NCI-H460 (cell line): ENCODE measurements around the gene OOEP. TPM values are rescaled to one million over a fixed set of nuclear protein-coding genes. Genes with fewer than 3 reads are reported as not detected.
"Not testable (repeated sequence)": the region's sequence is repeated elsewhere in the genome, so short reads cannot be mapped to it uniquely, and the experiment has no call there.

Source experiments
- DNase-seq: peaks from one replicate; pipeline ENCODE4 v3.0.0-alpha.2; 2016; ENCODE audit warnings: low read depth; ENCODE audit errors: extremely low read depth
- polyA plus RNA-seq: library from polyadenylated mRNA; depleted of rRNA; stranded (reverse); fragments of >200 nt; gene quantifications from 2 replicates; pipeline ENCODE4 v1.2.3, GENCODE V29; 2014; cell fraction: nucleus; rRNA removed
- total RNA-seq: library from RNA; depleted of rRNA; stranded (reverse); fragments of >200 nt; shearing (Covaris generic); gene quantifications from 2 replicates; pipeline ENCODE4 v1.2.3, GENCODE V29; 2014; rRNA removed

The OOEP gene
- total RNA-seq: not detected in 2 replicates
- polyA plus RNA-seq: not detected in 2 replicates

DNA sequence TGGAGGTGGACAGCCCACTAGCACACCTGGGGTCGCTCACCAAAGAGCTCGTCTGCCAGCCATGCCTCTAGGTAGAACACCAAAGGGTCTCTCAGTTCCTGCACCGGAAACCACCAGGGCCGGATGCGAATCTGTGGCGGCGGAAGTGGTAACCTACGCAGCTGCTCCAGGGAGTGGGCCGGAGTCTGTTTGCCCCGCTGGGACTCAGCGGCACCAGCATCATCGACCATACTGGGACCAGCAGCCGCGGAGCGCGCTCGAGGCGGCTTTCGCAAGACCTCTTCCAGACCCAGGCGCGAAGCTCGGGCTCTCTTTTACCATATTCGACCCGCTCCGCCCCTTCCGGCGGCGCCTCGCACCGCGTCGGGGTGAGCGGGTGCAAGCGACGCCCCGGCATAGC is at the start of gene OOEP:
TSS of gene OOEP (minus strand) at position 335 of the 400 bp plus-strand sequence. CDS start at position 230, 105 bp downstream.
- no peak for DNase-seq

DNA sequence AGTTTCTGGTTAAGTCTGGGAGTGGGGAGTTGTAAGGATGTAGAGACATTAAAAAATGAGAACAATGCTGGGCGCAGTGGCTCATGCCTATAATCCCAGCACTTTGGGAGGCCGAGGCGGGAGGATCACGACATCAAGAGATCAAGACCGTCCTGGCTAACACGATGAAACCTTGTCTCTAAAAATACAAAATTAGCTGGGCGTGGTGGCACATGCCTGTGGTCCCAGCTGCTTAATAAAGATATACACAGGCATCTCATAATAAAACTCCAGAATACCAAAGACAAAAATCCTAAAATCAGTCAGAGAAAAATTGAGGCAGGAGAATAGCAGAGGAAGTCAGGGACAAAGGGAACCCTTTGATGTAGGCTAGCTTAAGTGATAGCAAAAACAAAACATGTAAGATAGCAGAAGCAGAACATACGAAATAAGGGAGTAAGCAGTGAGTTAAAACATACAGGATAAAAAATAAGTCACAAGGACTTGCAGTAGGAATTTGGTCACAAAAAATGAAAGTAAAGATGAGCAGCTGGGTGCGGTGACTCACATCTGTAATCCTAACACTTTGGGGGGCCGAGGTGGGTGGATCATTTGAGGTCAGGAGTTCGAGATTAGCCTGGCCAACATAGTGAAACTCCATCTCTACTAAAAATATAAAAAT is 48.5 kb upstream of the OOEP start:
- DNase-seq: no peak

DNA sequence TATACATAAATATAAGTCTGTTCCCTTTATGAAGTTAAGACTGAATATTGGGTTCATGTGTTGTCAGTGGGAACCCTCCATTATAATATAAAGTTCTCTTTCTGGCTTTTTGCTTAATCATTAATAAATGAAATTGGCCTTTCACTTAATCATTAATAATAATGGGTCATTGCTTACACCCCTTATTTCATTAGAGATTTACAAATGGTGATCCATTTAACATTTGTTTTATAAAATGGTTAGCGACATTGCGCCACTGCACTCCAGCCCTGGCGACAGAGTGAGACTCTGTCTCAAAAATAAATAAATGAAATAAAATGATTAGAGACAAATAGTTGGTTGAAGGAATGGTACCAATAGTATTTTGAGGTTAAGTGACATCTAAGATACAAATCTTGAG is 43.4 kb upstream of the OOEP start:
- DNase-seq: no peak

- no peak for DNase-seq
Measured at GRCh38 chr6:73409395-73409794, 39.7 kb upstream of the OOEP start.

GRCh38 chr6:73400656-73401055 is 31.0 kb upstream of the OOEP start:
- no peak for DNase-seq

DNA sequence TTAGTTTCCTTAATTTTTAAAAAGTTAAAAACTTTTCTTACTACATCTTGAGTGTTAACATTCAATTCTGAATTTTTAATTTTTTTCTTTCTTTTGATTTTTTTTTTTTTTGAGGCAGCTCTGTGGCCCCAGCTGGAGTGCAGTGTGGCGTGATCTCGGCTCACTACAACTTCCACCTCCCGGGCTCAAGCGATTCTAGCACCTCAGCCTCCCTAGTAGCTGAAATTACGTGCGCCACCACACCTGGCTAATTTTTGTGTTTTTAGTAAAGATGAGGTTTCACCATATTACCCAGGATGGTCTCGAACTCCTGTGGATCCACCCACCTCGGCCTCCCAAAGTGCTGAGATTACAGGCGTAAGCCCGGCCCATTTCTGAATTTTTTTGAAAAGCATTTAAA is 26.2 kb upstream of the OOEP start:
- DNase-seq: no peak

GRCh38 chr6:73394577-73395354 is 25.1 kb upstream of the OOEP start, which contains the start of gene DDX43:
Gene DDX43, plus strand, starts transcription at chr6:73394828. Its CDS starts 78 bp downstream, at chr6:73394906.
- DNase-seq: no peak

DNA sequence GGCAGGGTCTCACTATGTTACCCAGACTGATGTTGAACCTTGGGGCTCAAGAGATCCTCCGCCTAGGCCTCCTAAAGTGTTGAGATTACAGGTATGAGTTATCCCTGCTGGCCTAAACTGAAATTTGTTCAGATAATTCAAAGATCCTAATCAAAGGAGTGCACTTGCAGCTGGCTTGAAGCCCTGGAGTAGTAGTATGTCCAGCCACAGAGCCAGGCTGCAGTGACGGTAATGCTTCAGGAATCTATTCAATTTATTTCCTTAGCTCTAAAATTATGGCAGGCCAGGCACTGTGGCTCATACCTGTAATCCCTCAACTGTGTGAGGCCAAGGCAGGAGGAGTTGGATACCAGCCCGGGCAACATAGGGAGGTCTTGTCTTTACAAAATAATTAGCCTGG is 23.6 kb upstream of the OOEP start:
- no peak for DNase-seq

DNA sequence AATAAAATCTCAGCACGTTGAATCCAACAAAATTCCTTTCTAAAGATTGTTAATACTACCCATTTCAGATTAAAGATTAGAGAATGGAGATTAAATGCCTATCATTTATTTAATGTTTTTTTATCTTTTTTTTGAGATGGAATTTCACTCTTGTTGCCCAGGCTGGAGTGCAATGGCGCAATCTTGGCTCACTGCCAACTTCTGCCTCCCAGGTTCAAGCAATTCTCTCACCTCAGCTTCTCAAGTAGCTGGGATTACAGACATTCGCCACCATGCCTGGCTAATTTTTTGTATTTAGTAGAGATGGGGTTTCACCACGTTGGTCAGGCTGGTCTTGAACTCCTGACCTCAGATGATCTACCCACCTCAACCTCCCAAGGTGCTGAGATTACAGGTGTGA is 22.5 kb upstream of the OOEP start:
- not testable (repeated sequence) for DNase-seq

DNA sequence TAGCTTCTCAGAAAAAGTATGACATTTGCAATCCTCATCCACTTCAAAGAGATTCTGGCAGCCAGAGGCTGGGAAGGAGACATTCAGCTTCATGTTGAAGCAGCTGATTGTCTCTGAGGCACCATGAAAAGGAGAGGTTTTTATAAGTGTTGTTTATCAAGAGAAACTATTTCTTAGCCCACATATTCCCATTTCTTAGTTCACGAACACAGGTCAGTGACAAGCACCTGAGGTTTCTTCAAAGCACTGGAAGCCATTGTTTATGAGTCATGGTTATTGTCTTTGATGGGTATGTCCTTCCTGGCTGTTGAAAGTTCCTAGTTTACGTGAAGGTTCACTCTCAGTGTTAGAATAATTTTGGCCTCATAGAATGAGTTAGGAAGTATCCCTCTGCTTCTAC is 22.0 kb upstream of the OOEP start:
- DNase-seq: no peak

DNA sequence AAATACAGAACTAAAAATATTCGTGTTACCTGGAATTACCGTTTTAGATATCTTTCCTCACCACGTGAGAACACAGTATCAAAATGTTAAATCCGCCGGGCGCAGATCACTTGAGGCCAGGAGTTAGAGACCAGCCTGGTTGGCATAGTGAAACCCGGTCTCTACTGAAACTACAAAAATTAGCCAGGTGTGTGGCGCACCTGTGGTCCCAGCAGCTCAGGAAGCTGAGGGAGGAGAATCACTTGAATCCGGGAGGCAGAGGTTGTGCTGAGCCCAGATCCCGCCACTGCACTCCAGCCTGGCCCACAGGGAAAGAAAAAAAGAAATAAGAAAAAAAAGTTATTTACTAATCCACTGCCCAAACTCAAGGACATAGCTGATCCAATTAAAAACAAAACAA is 20.2 kb upstream of the OOEP start:
- DNase-seq: no peak

GRCh38 chr6:73388800-73389512 is 19.3 kb upstream of the OOEP start:
- DNase-seq: peak; percentile 57

DNA sequence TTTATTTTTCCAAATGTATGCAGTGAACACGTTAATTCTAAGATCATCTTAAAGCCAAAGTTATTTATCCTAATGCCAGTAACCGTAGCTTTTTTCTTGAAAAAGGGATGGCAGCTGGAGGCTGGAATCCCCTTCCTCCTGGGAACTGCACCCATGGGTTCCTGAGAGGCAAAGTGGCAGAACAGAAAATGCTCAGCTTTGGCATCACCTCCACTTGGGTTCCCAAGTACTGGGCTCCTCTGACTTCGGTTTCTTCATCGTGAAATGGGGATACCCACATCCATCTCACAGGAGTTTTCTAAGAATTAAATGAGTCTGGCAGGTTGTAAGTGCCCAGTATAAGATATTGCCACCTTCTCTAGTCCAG is 18.7 kb upstream of the OOEP start:
- no peak for DNase-seq

DNA sequence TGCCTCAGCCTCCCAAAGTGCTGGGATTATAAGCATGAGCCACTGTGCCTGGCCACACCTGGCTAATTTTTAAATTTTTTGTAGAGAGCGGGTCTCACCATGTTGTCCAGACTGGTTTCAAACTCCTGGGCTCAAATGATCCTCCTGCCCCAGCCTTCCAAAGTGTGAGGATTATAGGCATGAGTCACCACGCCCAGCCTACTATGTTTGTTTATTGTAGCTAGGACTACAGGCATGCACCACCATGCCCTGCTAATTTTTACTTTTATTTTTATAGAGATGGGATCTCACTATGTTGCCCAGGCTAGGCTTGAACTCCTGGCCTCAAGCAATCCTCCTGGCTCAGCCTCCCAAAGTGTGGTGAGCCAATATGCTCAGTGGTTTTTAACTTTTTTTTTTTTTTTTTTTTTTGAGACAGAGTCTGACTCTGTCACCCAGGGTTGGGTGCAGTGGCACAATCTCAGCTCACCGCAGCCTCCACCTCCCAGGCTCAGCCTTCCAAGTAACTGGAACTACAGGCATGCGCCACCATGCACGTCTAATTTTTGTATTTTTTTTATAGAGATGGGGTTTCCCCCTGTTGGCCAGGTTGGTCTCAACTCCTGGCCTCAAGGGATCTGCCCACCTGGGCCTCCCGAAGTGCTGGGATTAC is 12.9 kb upstream of the OOEP start:
- no peak for DNase-seq

DNA sequence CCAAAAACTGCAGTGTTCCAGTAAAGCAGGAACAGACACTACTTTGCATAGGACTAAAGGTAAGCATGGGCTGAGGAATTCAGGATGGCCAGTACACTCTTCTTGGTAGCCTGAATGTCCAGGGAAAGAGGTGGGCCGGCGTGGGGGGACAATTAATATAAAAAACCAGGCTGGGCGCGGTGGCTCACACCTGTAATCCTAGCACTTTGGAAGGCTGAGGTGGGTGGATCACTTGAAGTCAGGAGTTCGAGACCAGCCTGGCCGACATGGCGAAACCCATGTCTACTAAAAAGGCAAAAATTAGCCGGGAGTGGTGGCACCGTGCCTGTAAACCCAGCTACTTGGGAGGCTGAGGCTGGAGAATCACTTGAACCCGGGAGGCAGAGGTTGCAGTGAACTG is 11.8 kb upstream of the OOEP start:
- not testable (repeated sequence) for DNase-seq

GRCh38 chr6:73377225-73377624 is 7.5 kb upstream of the OOEP start:
- DNase-seq: no peak

DNA sequence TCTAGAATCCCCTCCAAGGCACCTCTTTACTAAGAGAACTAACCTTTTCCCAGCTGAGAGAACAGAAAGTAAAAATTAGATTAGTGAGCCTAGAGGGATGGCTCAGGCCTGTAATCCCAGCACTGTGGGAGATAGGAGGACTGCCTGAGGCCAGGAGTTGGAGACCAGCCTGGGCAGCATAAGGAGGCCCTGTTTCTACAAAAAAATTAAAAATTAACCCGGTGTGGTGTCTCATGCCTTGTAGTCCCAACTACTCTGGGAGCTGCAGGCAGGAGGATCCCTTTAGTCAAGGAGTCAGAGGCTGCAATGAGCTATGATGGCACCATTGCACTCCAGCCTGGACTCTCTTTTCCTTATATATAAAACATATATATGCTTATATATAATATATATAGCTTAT is 5.5 kb upstream of the OOEP start:
- DNase-seq: no peak

DNA sequence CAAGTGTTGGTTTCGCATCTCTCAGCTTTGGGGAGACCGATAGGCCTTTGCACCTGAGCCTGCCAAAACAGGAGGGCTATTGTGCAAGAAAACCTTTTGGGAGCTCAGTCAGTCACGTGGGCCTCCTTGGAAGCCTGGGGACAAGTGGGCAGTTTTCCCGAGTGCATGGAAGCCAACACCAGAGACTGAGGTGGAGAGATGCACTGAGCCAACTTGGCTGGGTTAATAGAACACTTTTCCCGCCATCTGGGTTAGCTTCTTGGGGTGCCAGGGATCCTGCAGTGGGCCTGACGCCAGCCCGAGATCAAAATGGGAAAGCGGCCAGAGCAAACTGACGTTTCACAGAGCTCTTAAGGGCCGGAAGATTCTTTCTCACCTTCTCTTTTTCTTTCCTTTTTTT is 2.8 kb upstream of the OOEP start:
- no peak for DNase-seq

GRCh38 chr6:73371984-73372383 is 2.3 kb upstream of the OOEP start:
- DNase-seq: no peak

- DNase-seq: no peak
Measured at GRCh38 chr6:73369157-73369556, 540 bp downstream of the OOEP start.

- DNase-seq: no peak
Measured at GRCh38 chr6:73368675-73369074, 1.0 kb downstream of the OOEP start.
